ENCODE results near the gene IL31RA. TPM values are rescaled to one million over a fixed set of nuclear protein-coding genes. Genes with fewer than 3 reads are reported as not detected.

Gene IL31RA
- total RNA-seq, 1 experiment from 2014 or later: not detected

Small RNA genes within 50 kb of the gene (small RNA-seq; reads per million reads assigned to genes)
- gene AC016596.1: not detected

Other genes starting within 250 kb of the IL31RA start
- gene SLC38A9, start 139.0 kb upstream of the IL31RA start, total RNA-seq (2014; rRNA removed; shearing (Covaris generic)): 7.4 and 10.7 TPM in 2 replicates
- not detected in 2 replicates for gene DDX4, start 113.3 kb upstream of the IL31RA start, total RNA-seq (2014; rRNA removed; shearing (Covaris generic))
- gene IL6ST, start 143.6 kb downstream of the IL31RA start, total RNA-seq (2014; rRNA removed; shearing (Covaris generic)): 14.4 and 17.7 TPM in 2 replicates

All from HT-29 (cell line).